GM18873 (cell line): ENCODE data around the gene CNNM1.

Experiments
- ATAC-seq: cut with Tn5 transposase; IDR thresholded peaks from one replicate; pipeline ENCODE4 v1.9.1; 2021; ENCODE audit warnings: mild to moderate bottlenecking, moderate library complexity, moderate number of reproducible peaks; ENCODE audit not compliant: unreplicated experiment, low FRiP score

Gene CNNM1

DNA sequence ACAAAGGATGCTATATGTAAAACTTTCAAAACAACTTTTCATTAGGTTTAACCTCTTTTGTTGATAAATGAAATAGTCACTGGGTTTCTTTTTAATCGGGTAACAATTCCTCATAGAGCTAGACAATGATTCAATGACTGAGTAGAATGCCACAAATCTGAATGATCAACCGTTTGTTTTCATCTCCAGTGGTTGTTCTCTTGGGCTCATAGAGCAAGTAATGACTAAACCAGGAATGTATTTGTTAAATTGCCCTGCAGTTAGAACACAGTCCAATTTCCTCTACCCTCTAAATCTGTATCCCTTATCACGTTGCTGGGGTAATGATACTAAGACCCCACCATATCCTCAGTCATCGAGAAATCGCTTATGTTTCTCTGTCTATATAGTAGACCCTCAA is 40.0 kb downstream of the CNNM1 start:
- no peak for ATAC-seq

DNA sequence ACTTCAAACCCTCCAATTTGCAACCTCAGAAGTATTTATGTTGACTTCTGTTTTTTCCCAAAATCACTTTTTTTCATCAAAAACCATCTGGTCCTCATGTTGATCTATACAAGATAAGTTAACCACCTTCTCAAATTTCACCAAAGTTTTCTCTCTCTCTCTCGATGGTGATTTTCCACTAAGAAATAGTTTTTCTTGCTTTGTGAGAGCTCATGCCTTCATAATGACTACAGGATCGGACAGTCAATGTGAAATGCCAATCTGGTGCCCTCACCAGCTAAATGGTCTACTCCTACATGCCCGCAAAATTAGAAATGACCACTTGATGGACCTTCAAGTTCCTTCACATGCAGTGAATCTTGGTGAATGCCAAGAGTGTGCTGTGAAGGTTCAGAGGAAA is 40.4 kb downstream of the CNNM1 start:
- no peak for ATAC-seq

- ATAC-seq = peak; percentile 73
Measured at GRCh38 chr10:99370993-99371392, 41.8 kb downstream of the CNNM1 start.

DNA sequence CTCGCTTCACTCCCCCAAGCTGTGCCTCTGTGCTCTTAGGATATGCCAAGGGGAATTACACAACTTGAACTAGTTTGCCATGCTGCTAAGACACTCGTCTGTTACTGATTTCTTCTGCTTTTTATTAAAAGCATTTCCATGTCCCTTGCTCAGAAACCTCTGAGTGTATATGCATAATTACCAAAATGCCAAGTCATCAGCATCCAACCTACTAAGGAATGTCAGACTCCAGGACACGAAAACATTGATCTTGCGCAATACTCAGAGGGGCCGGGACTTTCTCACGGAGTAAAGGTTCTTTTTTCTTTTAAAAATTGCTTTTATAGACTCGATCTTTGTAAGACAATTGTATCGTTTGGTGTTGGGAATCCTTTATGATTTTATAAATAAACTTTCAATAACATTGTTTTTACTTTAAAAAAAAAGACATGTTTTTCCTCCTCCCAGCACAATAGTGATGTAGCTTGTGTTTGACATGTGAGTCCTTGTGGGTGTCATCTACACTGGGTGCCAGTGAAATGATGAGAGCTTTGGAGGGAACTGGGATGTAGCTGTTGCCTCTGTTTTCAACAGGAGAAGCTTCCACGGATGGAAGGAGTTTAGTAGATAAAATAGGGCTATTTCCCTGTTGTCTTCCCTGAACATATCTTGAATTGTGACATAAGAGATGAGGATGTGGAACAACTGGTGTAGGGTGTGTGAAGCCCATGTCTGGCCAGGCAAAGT is 43.6 kb downstream of the CNNM1 start:
- no peak for ATAC-seq

- ATAC-seq = no peak
Measured at GRCh38 chr10:99374526-99374925, 45.4 kb downstream of the CNNM1 start.

DNA sequence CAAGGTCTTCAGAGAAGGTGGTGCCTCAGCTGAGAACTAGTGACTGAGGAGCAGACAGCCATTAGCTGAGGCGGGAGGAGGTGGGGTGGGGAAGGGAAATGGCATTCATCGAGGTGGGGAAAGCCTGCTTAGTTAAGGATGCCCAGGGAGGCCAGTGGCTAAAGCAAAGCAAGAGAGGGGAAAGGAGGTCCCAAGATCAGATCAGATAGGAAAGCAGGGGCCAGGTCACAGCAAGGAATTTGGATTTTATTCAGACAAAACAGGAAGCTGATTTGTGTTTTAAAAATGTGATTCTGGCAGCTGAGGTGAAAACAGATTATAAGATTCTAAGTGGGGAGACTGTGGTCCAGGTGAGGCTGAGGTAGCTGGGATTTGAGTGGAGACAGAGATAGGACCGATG is 45.8 kb downstream of the CNNM1 start:
- no peak for ATAC-seq

DNA sequence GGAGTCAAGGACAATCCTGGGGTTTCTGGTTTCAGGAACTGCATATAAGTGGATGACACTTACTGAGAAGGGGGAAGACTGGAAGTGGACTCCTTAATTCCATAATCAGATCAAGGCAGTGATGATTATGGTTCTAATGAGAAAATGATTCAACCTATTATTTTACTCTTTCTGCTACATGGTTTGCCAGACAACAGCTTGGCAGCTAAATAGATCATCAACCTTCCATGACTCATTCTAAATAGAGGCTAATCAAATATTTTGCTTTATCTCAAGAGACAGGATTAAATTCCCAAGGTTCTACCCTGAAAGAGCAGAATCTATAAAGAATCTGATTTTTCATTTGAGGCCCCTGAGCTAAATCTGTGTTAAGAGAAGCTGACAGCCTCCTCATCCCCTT is 46.3 kb downstream of the CNNM1 start:
- no peak for ATAC-seq

DNA sequence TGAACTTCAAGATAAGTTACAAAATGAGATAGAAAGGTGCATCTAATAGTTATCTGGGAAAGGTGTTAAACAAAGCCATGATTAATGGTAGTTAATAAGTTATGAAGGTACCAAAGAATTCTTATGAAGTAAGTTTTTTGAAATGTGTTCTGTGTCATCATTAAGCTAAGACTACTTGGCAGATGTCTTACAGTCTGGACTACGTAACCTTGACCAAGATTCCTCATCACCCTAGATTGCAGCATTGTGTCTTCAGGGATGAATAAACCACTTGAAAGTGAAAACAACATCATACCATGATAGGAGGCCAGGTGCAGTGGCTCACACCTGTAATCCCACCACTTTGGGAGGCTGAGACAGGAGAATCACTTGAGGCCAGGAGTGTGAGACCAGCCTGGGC is 53.0 kb downstream of the CNNM1 start:
- ATAC-seq = no peak

- ATAC-seq = no peak
Measured at GRCh38 chr10:99387071-99387470, 57.9 kb downstream of the CNNM1 start.

DNA sequence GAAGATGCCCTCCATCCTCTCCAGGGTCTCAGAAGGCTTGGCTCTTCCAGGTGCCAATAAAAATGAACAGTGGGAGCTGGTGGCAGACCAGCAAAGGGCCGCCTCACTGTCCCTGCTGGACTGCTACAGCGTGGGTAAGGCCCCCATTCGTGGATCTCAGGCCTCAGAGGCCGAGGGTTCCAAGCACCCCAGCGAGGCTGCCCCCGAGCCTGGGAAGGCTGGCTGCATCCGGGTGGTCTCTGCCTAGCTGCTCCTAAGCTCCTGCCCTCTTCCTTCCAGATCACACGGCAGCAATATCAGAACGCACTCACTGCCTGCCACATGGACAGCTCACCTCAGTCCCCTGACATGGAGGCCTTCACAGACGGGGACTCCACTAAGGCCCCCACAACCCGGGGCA is 58.4 kb downstream of the CNNM1 start:
- ATAC-seq = no peak

DNA sequence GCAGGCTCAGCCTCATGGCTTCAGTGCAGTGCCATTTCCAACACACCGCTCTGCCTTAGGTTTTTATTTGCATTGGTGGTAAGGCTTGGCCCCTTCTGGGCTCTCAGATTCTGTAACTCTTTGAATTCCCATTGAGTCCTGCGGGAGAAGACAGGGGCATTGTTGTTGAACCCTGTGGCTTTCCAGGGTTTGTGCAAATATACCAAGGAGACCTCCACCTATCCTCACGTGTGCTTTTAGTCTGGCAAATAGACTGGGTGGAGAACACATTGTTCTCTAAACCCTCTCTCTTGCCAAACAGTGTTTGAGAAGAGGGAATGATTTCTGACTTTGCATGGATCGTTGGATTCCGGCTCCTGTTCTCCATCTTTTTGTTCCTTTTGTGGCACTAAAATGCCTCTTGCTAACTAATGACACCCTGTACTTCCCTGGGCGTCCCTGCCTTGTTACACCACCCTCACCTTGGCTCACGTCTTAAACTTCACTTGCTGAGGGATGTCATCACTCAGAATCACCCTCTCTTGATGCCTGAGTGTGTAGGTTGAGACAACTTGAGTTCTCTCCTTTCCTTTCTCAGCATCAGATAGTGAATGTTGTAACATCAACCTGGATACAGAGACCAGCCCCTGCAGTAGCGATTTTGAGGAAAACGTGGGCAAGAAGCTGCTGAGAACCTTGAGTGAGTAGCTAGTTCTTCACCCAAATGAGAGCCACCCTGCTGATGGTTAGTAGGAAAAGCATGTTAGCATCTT is 60.7 kb downstream of the CNNM1 start:
- ATAC-seq = no peak

GRCh38 chr10:99391346-99391745 is 62.2 kb downstream of the CNNM1 start:
- ATAC-seq = no peak

GRCh38 chr10:99393036-99393435 is 63.9 kb downstream of the CNNM1 start:
- no peak for ATAC-seq

GRCh38 chr10:99393683-99394082 is 64.5 kb downstream of the CNNM1 start:
- no peak for ATAC-seq

DNA sequence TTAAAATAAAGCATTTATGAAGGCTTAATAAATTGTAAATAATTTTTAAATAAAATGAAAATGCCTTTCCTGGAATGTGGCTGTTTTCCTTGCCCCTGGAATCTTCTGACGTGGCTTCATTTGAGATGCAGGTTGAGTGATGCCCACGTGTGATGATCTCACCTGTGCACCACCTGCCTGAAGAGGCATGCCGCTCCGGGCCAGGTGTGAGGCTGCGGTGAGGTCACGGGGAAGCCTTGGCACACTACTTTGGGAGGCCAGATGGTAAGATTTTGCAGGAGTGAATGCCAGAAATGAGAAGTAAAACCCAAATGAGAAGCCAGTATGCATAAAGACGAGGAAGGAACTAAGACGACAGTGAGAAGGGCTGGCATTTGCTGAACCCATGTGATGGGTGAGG is 65.1 kb downstream of the CNNM1 start:
- no peak for ATAC-seq

DNA sequence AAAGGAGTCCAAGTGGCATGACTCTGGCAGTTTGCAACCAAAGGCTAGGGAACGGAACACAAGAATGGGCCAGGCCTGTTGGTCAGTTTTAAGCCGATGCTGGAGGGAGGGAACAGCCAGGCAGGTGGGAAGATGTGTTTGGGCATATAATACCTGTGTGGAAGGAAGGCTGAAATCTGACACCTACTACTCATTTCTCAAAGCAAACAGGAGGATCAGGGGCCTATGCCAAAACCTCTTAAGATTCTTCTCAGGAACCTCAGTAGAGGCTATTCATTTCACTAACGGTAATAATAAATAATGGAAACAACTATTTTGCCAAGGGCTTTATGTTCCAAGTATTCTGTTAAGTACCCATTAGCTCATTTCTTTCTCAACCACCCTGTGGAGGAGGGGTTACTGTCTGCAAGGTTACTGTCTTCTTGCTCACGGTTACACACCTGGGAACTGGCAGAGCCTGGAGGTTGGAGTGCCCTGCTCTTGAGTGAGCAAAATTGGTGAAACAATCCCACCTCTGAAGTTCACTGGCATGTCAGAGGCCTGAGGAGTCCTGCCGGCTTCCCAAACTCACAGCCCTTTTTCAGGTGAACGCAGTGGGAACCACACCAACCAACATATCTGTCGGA is 65.7 kb downstream of the CNNM1 start:
- ATAC-seq = no peak

DNA sequence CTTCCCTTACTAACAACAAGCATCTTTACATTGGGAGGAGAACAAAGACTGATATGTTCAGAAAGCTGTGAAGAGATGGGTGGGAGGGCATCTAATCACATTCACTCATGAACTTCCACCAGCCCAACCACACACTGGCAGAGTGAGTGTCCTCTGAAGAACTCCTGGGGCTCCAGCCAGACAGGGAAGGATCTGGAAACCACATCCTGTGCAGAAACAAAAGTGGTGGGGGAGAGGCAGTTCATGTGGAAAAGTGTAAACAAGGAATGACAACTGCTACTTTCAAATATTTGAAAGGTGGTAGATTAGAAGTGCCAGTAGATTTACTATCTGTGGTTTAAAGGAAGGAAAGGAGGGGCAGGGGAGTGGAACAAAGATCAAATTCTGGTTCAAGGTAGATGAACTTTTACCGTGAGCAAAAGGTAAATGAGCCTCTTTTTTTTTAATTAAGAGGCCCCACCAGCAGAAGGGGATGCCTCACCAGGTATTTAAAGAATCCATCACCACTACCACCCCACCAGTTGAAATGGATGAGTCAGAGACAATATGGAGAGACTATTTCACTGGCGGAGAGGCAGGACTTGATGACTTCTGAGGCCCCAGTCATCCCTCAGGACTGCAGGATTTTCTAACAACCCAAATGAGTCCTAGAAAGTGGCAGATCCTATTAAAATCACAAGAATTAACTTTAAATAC is 66.7 kb downstream of the CNNM1 start:
- ATAC-seq = no peak

GRCh38 chr10:99396471-99396870 is 67.3 kb downstream of the CNNM1 start:
- ATAC-seq = no peak

- ATAC-seq = no peak
Measured at GRCh38 chr10:99399664-99400063, 70.5 kb downstream of the CNNM1 start.

DNA sequence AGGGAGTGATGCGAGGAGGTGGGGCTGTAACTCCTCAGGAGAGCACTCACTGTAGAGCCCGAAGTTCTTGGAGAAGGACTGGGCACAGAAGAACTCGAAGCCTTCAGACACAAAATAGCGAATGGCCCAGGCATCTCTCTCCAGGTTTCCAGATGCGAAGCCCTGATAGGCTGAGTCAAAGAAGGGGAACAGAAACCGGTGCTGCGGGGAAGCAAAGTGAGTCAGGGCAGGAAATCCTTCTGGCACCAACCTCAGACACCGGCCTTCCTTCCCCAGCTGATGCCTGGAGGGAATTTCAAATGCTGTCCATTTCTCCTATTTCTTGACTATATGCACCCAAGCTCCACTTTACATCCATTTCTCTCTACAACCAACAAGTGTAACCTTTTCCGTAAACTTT is 74.5 kb downstream of the CNNM1 start:
- no peak for ATAC-seq

DNA sequence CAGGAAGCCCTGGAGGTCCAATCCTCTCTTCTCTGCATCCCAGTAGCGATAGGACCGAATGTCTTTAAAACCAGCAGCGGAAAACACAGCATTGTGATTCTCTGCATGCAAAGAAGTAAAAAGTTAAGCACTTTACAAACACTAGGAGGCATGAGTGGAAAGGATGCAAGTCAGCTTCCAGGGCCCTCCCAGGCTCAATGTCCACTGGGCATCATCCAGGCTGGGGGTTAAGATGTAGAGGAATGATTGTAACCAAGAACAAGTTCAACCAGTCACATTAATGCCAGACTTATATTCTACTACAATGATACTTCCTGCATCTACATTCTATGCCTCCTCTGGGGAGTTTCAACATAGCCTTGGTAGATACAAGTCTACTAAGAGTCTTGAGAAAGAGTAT is 77.0 kb downstream of the CNNM1 start:
- no peak for ATAC-seq
